Tibial nerve (tissue), 4 donors: ENCODE results near the gene FGD5. TPM values are rescaled to one million over a fixed set of nuclear protein-coding genes. Genes with fewer than 3 reads are reported as not detected.

Experiments
- DNase-seq, 2 donors: peaks; one replicate each; pipeline ENCODE4 v3.0.0-alpha.2; 2019; ENCODE audit warnings: low spot score in 2 of 2
- H3K27ac ChIP-seq, 4 donors: fragments of 200-600 bp; sonication (generic) in 3 of 4; one replicate each; pipeline ENCODE4 v1.5.1; 2017 to 2019; ENCODE audit warnings: mild to moderate bottlenecking in 1 of 4
- H3K27me3 ChIP-seq, 2 donors: fragments of 200-600 bp; sonication (generic) in 1 of 2; one replicate each; pipeline versions ENCODE4 v1.5.1 to v1.6.0; 2017 to 2019
- H3K36me3 ChIP-seq, 3 donors: fragments of 200-600 bp; sonication (generic); one replicate each; pipeline ENCODE4 v1.5.1; 2018 to 2019
- H3K4me1 ChIP-seq, 4 donors: fragments of 200-600 bp; sonication (generic) in 3 of 4; one replicate each; pipeline ENCODE4 v1.5.1; 2017 to 2019
- H3K4me3 ChIP-seq, 4 donors: fragments of 200-600 bp; sonication (generic) in 3 of 4; one replicate each; pipeline ENCODE4 v1.5.1; 2017 to 2019; ENCODE audit warnings: mild to moderate bottlenecking in 1 of 4, moderate library complexity in 1 of 4
- H3K9me3 ChIP-seq, 4 donors: fragments of 200-600 bp; sonication (generic) in 3 of 4; one replicate each; pipeline ENCODE4 v1.5.1; 2017 to 2019
- CTCF ChIP-seq, 5 experiments: fragments of 200-600 bp in 3 of 5; fragments of 450-650 bp in 2 of 5; sonication (generic) in 3 of 5; IDR thresholded peaks; one replicate each; pipeline ENCODE4 v1.5.1; 2016 to 2019; ENCODE audit warnings: antibody characterized with exemption in 5 of 5, mild to moderate bottlenecking in 3 of 5, moderate library complexity in 2 of 5
- EP300 ChIP-seq, 2 donors: sonication (generic); formaldehyde crosslinking; IDR thresholded peaks; one replicate each; pipeline ENCODE4 v1.6.1; 2017; ENCODE audit warnings: antibody characterized with exemption in 2 of 2, mild to moderate bottlenecking in 1 of 2
- POLR2A ChIP-seq, 2 donors: fragments of 450-650 bp; IDR thresholded peaks; one replicate each; pipeline ENCODE4 v1.6.1; 2017; ENCODE audit warnings: antibody characterized with exemption in 2 of 2, mild to moderate bottlenecking in 2 of 2, moderate library complexity in 2 of 2
- WGBS, 2 donors: methylation state at CpG; one replicate each; pipeline ENCODE4 v1.1.5; 2018; 5-methylcytosine and 5-hydroxymethylcytosine counted together
- total RNA-seq, 4 donors: library from RNA; depleted of rRNA; stranded (reverse); fragments of >200 nt; gene quantifications; one replicate each; pipeline ENCODE4 v1.1.0, GENCODE V29; 2016

Gene FGD5
- total RNA-seq, 4 donors from 2014 or later: 33.3 to 41.8 (median 38.7) TPM

GRCh38 chr3:14858105-14858504, 39.3 kb downstream of the FGD5 start:
- H3K4me3 ChIP-seq: no peak overlapping the region
- H3K27me3 ChIP-seq: no peaks in the 10 kb centered on the region
- DNase-seq: no peak
- TF ChIP-seq EP300 (IDR thresholded peaks at IDR 0.05): no peak
- no peak for TF ChIP-seq CTCF (IDR thresholded peaks at IDR 0.05)
- TF ChIP-seq POLR2A (IDR thresholded peaks at IDR 0.05): no peak
- H3K9me3 ChIP-seq: peaks cover 0 to 2% (median 0%) of the 10 kb centered on the region in 4 donors
- peaks cover 0 to 38% (median 0%) of the 10 kb centered on the region in 4 donors for H3K4me1 ChIP-seq
- WGBS, 2 donors: 90 to 98% methylated on average over 1 of the region's 1 CpG
- H3K27ac ChIP-seq: no peak overlapping the region
- no peaks in the 10 kb centered on the region for H3K36me3 ChIP-seq

- H3K27ac ChIP-seq: no peak overlapping the region
- H3K36me3 ChIP-seq: peaks cover 0 to 6% (median 0%) of the 10 kb centered on the region in 3 donors
- H3K27me3 ChIP-seq: no peaks in the 10 kb centered on the region
- peaks cover 0 to 2% (median 0%) of the 10 kb centered on the region in 4 donors for H3K9me3 ChIP-seq
- no peak for DNase-seq
- WGBS, 2 donors: 74 to 80% methylated on average over 4 of the region's 4 CpGs
- TF ChIP-seq EP300 (IDR thresholded peaks at IDR 0.05) (no peak), POLR2A (IDR thresholded peaks at IDR 0.05) (no peak), CTCF (IDR thresholded peaks at IDR 0.05) (no peak)
- H3K4me1 ChIP-seq: peaks cover 0 to 39% (median 0%) of the 10 kb centered on the region in 4 donors
- no peak overlapping the region for H3K4me3 ChIP-seq
Observed at GRCh38 chr3:14859880-14860279, 41.1 kb downstream of the FGD5 start.

- Histone ChIP-seq H3K9me3 (peaks cover 0 to 2% (median 0%) of the 10 kb centered on the region in 4 donors), H3K4me1 (peaks cover 0 to 39% (median 0%) of the 10 kb centered on the region in 4 donors), H3K27ac (peak overlapping the region in 1 of 4 donors; percentile 42), H3K36me3 (peaks cover 0 to 6% (median 0%) of the 10 kb centered on the region in 3 donors), H3K27me3 (no peaks in the 10 kb centered on the region), H3K4me3 (no peak overlapping the region)
- WGBS, 2 donors: 19 to 20% methylated on average over 7 of the region's 7 CpGs
- DNase-seq: no peak
- no peak for TF ChIP-seq EP300 (IDR thresholded peaks at IDR 0.05)
- TF ChIP-seq CTCF (IDR thresholded peaks at IDR 0.05): no peak
- no peak for TF ChIP-seq POLR2A (IDR thresholded peaks at IDR 0.05)
Observed at GRCh38 chr3:14861031-14861430, 42.3 kb downstream of the FGD5 start.

- 76 to 86% methylated on average over 7 of the region's 8 CpGs for WGBS, 2 donors
- H3K27ac ChIP-seq: peak overlapping the region in 2 of 4 donors; percentile 33 to 42
- H3K27me3 ChIP-seq: no peaks in the 10 kb centered on the region
- no peak for DNase-seq
- peaks cover 0 to under 1% (median 0%) of the 10 kb centered on the region in 4 donors for H3K9me3 ChIP-seq
- TF ChIP-seq CTCF (IDR thresholded peaks at IDR 0.05) (peak in 1 of 5 experiments; percentile 17), POLR2A (IDR thresholded peaks at IDR 0.05) (no peak)
- peaks cover 0 to 39% (median 0%) of the 10 kb centered on the region in 4 donors for H3K4me1 ChIP-seq
- H3K4me3 ChIP-seq: no peak overlapping the region
- peaks cover 0 to 6% (median 0%) of the 10 kb centered on the region in 3 donors for H3K36me3 ChIP-seq
Observed at GRCh38 chr3:14861446-14862302, 42.9 kb downstream of the FGD5 start.

- 81 to 85% methylated on average over 4 of the region's 4 CpGs for WGBS, 2 donors
- Histone ChIP-seq H3K36me3 (peaks cover 0 to 6% (median 0%) of the 10 kb centered on the region in 3 donors), H3K9me3 (no peaks in the 10 kb centered on the region), H3K4me1 (peaks cover 0 to 39% (median 0%) of the 10 kb centered on the region in 4 donors), H3K27me3 (no peaks in the 10 kb centered on the region), H3K27ac (peak overlapping the region in 1 of 4 donors; percentile 49), H3K4me3 (no peak overlapping the region)
- no peak for DNase-seq
- TF ChIP-seq CTCF (IDR thresholded peaks at IDR 0.05) (no peak), POLR2A (IDR thresholded peaks at IDR 0.05) (no peak), EP300 (IDR thresholded peaks at IDR 0.05) (no peak)
Observed at GRCh38 chr3:14862303-14862660, 43.5 kb downstream of the FGD5 start.
